Neuron (in vitro differentiated cells): Measurements from ENCODE around the gene MUC2.

Experiments
- H2AFZ ChIP-seq: one replicate; pipeline ENCODE4 v1.6.1; 2013; ENCODE audit warnings: low read depth, mild to moderate bottlenecking, inconsistent platforms, low read length, moderate library complexity
- H3K27me3 ChIP-seq: one replicate; pipeline ENCODE4 v1.6.1; 2013; ENCODE audit warnings: low read length; ENCODE audit not compliant: insufficient read depth
- H3K36me3 ChIP-seq: one replicate; pipeline ENCODE4 v1.6.1; 2013; ENCODE audit warnings: low read length; ENCODE audit not compliant: insufficient read depth
- H3K4me1 ChIP-seq: one replicate; pipeline ENCODE4 v1.6.1; 2013; ENCODE audit warnings: low read length; ENCODE audit not compliant: insufficient read depth
- H3K4me3 ChIP-seq: 2 replicates; pipeline ENCODE4 v1.5.1; 2013; ENCODE audit warnings: mild to moderate bottlenecking, low read length, moderate library complexity
- H3K9me3 ChIP-seq: one replicate; pipeline ENCODE4 v1.6.1; 2013; ENCODE audit warnings: low read length

MUC2 gene

DNA sequence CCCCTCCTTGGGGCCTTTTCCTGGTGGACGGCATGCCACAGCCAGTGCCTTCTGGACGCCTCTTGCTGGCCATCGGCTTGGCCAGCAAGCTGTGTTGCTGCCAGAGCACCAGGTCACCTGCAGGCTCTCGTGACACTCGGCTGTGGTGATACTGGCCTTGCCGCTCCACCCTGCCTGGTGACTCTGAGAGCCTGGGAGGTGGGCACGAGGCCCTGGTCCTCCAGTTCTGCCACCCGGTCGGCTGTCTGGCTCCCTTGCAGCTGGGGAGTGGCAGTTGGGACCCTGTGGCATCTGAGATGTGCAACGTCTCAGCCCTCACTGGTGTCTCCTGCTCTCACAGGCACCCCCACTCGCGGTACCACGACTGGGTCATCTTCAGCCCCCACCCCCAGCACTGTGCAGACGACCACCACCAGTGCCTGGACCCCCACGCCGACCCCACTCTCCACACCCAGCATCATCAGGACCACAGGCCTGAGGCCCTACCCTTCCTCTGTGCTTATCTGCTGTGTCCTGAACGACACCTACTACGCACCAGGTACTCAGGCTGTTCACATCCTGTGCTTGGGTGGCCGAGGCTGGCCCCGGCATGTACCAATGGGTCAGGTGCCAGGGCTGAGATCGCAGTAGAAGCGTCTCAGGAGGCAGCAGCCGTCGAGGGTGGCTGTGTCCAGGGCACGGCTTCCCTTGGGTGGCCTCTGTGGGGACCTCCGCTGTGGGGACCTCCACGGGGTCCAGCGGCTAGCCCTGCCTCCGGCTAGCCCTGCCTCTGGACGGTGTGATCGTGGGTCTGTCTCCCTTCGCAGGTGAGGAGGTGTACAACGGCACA is 26.0 kb downstream of the MUC2 start:
- Histone ChIP-seq H3K27me3 (peaks cover 3% of the 10 kb centered on the region), H3K36me3 (no peaks in the 10 kb centered on the region), H3K9me3 (peaks cover 6% of the 10 kb centered on the region), H3K4me1 (no peaks in the 10 kb centered on the region), H2AFZ (no peak overlapping the region), H3K4me3 (no peak overlapping the region)

DNA sequence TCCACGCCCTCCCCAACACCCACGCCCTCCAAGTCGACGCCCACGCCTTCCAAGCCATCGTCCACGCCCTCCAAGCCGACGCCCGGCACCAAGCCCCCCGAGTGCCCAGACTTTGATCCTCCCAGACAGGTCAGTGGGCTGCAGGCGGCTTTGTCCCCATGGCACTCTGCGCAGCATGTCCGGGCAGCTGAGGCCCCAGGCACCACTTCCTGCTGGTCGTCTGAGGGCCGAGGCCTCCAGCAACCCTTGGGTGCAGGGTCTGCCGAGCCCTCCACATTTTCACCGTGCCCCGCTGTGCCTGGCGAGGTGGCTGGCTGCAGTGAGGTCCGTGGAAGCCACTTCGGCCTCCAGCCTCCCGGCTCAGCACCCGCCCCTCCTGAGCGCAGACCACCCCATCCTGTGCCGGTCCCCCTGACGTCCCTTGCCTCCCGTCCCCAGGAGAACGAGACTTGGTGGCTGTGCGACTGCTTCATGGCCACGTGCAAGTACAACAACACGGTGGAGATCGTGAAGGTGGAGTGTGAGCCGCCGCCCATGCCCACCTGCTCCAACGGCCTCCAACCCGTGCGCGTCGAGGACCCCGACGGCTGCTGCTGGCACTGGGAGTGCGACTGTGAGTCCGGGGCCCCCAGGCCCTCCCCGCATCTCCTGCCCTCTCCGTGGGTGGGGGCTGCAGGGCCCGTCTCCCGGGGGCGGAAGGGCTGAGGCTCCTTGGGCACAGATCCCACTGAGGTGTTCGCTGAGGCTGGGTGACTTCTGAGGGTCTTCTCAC is 26.8 kb downstream of the MUC2 start:
- peaks cover 4% of the 10 kb centered on the region for H3K9me3 ChIP-seq
- no peaks in the 10 kb centered on the region for H3K4me1 ChIP-seq
- H2AFZ ChIP-seq, result no peak overlapping the region
- no peaks in the 10 kb centered on the region for H3K36me3 ChIP-seq
- peaks cover 3% of the 10 kb centered on the region for H3K27me3 ChIP-seq
- H3K4me3 ChIP-seq, result no peak overlapping the region

DNA sequence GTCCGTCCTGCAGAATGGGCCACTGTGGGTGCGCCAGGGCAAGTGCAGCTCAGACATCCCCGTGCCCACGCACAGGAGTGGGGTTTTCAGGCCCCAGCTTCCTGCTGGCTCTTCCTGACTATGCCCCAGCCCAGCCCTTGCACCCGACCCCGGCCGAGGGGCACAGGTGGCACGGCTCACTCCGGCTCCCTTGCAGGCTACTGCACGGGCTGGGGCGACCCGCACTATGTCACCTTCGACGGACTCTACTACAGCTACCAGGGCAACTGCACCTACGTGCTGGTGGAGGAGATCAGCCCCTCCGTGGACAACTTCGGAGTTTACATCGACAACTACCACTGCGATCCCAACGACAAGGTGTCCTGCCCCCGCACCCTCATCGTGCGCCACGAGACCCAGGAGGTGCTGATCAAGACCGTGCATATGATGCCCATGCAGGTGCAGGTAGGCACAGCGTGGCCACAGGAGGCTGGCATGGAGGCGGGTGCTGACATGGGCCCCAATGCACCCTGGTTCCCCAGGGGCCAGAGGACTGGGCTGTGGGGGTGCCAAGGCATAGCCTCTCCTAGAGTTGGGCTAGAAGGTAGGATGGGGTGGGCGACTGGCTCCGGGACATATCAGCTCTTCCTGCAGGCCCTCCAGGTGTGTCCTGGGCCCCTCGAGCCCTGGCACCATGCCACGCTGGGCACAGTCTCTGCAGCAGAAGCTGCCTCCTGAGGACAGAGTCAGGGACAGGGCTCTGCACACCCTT is 27.7 kb downstream of the MUC2 start:
- Histone ChIP-seq H2AFZ (no peak overlapping the region), H3K4me3 (no peak overlapping the region), H3K27me3 (peaks cover 3% of the 10 kb centered on the region), H3K36me3 (no peaks in the 10 kb centered on the region), H3K4me1 (no peaks in the 10 kb centered on the region), H3K9me3 (peaks cover 4% of the 10 kb centered on the region)

DNA sequence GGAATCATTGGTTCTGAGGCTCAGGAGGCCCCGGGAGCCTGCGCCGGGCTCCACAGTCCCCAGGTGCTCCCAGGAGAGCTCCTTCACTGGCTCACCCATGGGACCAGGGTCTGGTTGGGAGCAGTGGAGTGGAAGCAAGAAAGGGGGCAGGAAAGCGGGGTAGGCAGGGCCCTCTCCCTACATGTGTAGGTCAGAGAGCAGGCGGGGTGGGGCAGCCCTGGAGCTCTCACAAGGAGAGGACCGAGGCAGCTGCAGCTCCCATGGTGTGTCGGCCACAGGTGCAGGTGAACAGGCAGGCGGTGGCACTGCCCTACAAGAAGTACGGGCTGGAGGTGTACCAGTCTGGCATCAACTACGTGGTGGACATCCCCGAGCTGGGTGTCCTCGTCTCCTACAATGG is 28.3 kb downstream of the MUC2 start:
- Histone ChIP-seq H3K9me3 (peaks cover 4% of the 10 kb centered on the region), H3K27me3 (peaks cover 3% of the 10 kb centered on the region), H2AFZ (no peak overlapping the region), H3K4me1 (no peaks in the 10 kb centered on the region), H3K36me3 (no peaks in the 10 kb centered on the region), H3K4me3 (no peak overlapping the region)

DNA sequence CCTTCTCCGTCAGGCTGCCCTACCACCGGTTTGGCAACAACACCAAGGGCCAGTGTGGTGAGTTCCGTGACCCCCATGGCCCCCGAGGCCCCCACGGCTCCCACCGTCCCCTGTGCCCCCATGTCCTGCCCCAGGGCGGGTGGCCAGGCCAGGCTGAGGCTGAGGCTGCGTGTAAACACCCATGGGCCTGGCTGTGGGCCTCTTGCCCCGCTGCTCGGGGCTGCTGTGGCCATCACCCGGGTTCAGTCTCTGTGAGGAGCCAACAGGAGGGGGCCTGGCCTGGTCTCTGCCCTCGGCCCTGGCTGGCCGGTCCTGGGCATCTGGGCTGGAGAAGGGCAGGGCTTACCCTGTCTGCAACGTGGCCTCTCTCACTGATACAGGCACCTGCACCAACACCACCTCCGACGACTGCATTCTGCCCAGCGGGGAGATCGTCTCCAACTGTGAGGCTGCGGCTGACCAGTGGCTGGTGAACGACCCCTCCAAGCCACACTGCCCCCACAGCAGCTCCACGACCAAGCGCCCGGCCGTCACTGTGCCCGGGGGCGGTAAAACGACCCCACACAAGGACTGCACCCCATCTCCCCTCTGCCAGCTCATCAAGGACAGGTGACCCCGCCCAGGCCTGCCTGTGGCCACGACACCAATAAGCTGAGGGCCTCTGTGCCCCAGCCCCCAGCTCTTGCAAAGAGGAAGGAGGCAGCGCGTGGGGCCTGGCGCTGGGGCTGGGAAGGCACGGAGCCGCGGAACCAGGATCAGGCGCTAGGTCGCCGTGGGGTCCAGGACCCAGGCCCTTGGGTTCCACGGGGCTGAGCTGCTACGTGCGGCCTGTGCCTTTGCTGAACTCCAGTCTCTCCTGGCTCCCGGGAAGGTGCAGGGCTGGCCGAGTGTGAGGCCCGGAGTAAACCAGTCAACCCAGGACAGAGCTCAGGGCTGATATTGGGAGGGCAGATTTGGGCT is 29.0 kb downstream of the MUC2 start:
- no peak overlapping the region for H2AFZ ChIP-seq
- H3K4me3 ChIP-seq, result no peak overlapping the region
- H3K4me1 ChIP-seq, result no peaks in the 10 kb centered on the region
- H3K9me3 ChIP-seq, result peaks cover 4% of the 10 kb centered on the region
- peaks cover 3% of the 10 kb centered on the region for H3K27me3 ChIP-seq
- no peaks in the 10 kb centered on the region for H3K36me3 ChIP-seq

DNA sequence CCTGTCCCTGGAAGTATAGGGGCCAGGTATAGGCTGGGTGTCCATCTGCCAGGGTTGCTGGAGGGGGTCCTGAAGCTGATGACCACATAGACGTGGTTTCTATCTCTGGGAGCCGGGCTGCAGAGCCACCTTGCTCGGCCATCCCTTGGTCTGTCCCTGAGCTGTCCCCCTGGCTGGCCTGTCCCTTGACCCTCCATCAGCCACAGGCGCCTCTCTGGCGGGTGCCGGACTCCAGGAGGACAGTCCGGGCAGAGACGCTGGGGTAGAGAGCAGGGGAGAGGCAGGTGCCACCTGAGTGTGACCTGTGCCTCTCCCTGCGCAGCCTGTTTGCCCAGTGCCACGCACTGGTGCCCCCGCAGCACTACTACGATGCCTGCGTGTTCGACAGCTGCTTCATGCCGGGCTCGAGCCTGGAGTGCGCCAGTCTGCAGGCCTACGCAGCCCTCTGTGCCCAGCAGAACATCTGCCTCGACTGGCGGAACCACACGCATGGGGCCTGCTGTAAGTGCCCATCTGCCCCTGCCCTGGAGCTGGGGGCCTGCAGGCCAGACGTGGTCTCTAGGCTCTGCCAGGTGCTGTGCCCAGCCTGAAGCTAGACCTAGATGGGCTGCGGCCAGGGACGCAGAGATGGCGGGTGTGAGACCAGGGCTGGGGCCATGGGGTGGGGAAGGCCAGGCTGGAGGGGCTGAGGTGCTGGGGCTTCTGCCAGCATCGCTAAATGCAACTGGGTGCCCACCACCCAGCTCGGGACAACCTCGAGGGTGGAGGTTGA is 29.9 kb downstream of the MUC2 start:
- Histone ChIP-seq H2AFZ (no peak overlapping the region), H3K36me3 (no peaks in the 10 kb centered on the region), H3K9me3 (peaks cover 1% of the 10 kb centered on the region), H3K4me1 (no peaks in the 10 kb centered on the region), H3K27me3 (peaks cover 3% of the 10 kb centered on the region), H3K4me3 (no peak overlapping the region)

DNA sequence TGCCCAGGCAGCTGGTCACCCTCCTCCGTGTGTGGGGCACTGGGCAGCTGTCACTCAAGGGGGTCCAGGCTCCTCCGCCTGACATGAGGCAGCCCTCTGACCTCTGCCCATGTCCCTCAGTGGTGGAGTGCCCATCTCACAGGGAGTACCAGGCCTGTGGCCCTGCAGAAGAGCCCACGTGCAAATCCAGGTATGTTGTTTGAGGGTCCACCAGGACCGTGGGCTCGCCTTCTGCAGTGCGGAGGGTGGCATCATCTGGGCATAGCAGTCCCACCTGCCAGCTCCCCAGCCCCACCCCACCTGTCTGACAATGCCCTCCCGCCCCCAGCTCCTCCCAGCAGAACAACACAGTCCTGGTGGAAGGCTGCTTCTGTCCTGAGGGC is 30.5 kb downstream of the MUC2 start:
- peaks cover 3% of the 10 kb centered on the region for H3K27me3 ChIP-seq
- H2AFZ ChIP-seq, result no peak overlapping the region
- H3K4me3 ChIP-seq, result no peak overlapping the region
- H3K9me3 ChIP-seq, result no peaks in the 10 kb centered on the region
- no peaks in the 10 kb centered on the region for H3K36me3 ChIP-seq
- no peaks in the 10 kb centered on the region for H3K4me1 ChIP-seq

DNA sequence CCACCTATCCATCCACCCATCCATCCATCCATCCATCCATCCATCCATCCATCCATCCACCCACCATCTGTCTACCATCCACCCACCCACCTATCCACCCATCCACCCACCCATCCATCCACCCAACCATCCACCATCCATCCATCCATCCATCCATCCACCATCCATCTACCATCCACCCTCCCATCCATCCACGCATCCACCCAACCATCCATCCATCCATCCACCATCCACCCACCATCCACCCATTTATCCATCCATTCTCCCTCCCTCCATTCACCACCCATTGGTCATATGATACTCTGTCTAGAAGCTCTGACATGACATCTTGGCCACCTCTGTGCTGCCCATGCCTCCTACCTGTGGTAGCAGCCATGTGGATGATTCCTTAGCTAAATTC is 31.7 kb downstream of the MUC2 start:
- Histone ChIP-seq H3K4me3 (no peak overlapping the region), H3K4me1 (no peaks in the 10 kb centered on the region), H2AFZ (no peak overlapping the region), H3K27me3 (no peaks in the 10 kb centered on the region), H3K36me3 (no peaks in the 10 kb centered on the region), H3K9me3 (no peaks in the 10 kb centered on the region)

DNA sequence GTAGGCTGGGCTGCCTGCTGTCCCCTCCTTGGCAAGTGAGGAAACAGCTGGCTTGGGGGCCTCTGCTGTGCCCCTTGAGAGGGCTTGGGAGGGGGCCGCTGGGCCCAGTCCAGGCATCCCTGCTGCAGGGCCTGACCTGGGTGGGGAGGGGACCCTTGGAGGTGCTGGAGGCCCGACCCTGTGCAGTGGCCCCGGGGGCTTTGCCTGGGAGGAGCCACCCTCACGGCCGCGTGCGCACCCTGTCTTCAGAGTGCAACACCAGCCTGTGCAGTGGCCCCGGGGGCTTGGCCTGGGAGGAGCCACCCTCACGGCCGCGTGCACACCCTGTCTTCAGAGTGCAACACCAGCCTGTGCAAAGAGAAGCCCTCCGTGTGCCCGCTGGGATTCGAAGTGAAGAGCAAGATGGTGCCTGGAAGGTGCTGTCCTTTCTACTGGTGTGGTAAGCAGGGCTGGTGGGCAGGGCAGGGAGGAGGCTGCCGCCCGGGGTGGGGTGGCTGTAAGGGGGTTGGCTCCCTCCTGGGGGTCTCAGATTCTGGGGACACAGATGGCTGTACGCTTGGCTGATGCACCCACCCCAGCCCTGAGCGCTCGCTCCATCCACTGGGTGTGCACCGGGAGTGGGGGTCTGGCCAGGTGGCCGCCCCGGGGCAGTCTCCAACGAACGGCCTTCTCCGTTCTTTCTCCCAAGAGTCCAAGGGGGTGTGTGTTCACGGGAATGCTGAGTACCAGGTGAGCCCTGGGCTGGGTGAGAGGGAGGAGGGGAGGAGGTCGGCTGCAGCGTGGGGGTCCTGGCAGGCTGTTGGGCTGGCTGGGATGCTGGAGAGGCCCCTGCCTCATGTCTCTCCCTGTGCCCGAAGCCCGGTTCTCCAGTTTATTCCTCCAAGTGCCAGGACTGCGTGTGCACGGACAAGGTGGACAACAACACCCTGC is 32.9 kb downstream of the MUC2 start:
- Histone ChIP-seq H3K4me3 (no peak overlapping the region), H3K9me3 (no peaks in the 10 kb centered on the region), H2AFZ (no peak overlapping the region), H3K27me3 (no peaks in the 10 kb centered on the region), H3K36me3 (no peaks in the 10 kb centered on the region), H3K4me1 (no peaks in the 10 kb centered on the region)

DNA sequence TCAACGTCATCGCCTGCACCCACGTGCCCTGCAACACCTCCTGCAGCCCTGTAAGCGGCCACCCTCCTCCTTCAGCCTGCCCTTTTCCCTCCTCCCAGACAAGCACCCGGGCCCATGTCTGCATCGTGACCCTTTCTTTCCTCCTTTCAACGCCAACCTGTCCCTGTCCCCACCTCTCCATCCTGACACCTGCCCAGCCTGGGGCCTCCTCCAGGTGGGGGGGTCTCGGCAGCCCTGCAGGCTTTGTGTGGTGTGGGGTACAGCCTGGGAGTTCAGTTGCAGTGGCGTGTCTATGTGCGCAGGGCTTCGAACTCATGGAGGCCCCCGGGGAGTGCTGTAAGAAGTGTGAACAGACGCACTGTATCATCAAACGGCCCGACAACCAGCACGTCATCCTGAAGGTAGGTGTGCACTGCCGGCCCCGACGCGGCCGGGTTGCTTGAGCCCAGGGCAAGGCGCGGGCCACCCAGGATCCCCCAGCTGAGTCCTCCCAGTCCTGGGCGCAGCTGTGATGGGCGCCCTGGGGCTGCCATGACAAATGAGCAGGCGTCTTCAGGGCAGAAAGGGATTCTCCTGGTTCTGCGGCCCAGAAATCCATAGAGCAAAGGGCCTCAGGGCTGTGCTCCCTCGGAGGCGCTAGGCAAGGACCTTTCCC is 33.7 kb downstream of the MUC2 start:
- no peaks in the 10 kb centered on the region for H3K27me3 ChIP-seq
- no peaks in the 10 kb centered on the region for H3K9me3 ChIP-seq
- H3K4me1 ChIP-seq, result no peaks in the 10 kb centered on the region
- no peak overlapping the region for H3K4me3 ChIP-seq
- no peak overlapping the region for H2AFZ ChIP-seq
- H3K36me3 ChIP-seq, result no peaks in the 10 kb centered on the region
